ENCODE results near the gene ZNF614.
"Not testable (repeated sequence)": the region's sequence is repeated elsewhere in the genome, so short reads cannot be mapped to it uniquely, and the experiment has no call there.

DNA sequence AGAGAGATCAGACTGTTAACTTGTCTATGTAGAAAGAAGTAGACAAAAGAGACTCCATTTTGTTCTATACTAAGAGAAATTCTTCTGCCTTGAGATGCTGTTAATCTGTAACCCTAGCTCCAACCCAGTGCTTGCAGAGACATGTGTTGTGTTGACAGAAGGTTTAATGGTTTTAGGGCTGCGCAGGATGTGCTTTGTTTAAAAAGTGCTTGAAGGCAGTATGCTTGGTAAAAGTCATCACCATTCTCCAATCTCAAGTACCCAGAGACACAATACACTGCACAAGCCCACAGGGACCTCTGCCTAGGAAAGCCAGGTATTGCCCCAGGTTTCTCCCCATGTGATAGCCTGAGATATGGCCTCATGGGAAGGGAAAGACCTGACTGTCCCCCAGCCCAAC, 23.6 kb upstream of the ZNF614 start:
- TF ChIP-seq, protein P1, sequence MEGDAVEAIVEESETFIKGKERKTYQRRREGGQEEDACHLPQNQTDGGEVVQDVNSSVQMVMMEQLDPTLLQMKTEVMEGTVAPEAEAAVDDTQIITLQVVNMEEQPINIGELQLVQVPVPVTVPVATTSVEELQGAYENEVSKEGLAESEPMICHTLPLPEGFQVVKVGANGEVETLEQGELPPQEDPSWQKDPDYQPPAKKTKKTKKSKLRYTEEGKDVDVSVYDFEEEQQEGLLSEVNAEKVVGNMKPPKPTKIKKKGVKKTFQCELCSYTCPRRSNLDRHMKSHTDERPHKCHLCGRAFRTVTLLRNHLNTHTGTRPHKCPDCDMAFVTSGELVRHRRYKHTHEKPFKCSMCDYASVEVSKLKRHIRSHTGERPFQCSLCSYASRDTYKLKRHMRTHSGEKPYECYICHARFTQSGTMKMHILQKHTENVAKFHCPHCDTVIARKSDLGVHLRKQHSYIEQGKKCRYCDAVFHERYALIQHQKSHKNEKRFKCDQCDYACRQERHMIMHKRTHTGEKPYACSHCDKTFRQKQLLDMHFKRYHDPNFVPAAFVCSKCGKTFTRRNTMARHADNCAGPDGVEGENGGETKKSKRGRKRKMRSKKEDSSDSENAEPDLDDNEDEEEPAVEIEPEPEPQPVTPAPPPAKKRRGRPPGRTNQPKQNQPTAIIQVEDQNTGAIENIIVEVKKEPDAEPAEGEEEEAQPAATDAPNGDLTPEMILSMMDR (IDR thresholded peaks at IDR 0.05) = not testable (repeated sequence)
- TF ChIP-seq EP300 (IDR thresholded peaks at IDR 0.05) = not testable (repeated sequence)

Measured in tibial nerve (tissue), 4 donors.